K562 (cell line): Measurements from ENCODE around the gene THSD8. TPM values are rescaled to one million over a fixed set of nuclear protein-coding genes. Genes with fewer than 3 reads are reported as not detected.

Experiments used
- ARID2 ChIP-seq: fragments of 450-650 bp; IDR thresholded peaks from 2 replicates; pipeline ENCODE4 v1.6.1; 2017; ENCODE audit warnings: antibody characterized with exemption, mild to moderate bottlenecking
- BDP1 ChIP-seq: IDR thresholded peaks from 3 replicates; pipeline ENCODE4 v1.6.1; 2011; ENCODE audit not compliant: insufficient read length, insufficient read depth
- HNRNPK ChIP-seq: fragments of 200-400 bp; formaldehyde crosslinking; IDR thresholded peaks from one replicate; pipeline ENCODE4 v1.6.1; 2018; ENCODE audit warnings: mild to moderate bottlenecking, low read depth, low read length; ENCODE audit not compliant: poor library complexity, severe bottlenecking
- JUN ChIP-seq, 2 experiments: sonication (generic) in 1 of 2; formaldehyde crosslinking in 1 of 2; IDR thresholded peaks; 2 replicates each; pipeline versions ENCODE4 v1.6.1 to v1.8.0; 2012 to 2022; ENCODE audit warnings: borderline replicate concordance in 2 of 2, mild to moderate bottlenecking in 2 of 2, improper control_type of control experiment in 1 of 2, low read depth in 1 of 2, low read length in 1 of 2, missing genetic modification reagents in 1 of 2
- MBD1 ChIP-seq: fragments of 250-450 bp; sonication (Bioruptor Pico); IDR thresholded peaks from 2 replicates; pipeline ENCODE4 v1.8.0; 2022; ENCODE audit warnings: inconsistent platforms
- MED1 ChIP-seq: sonication (generic); formaldehyde crosslinking; IDR thresholded peaks from 2 replicates; pipeline ENCODE4 v1.8.1; 2023; ENCODE audit warnings: missing genetic modification reagents, borderline replicate concordance
- NCOA6 ChIP-seq: fragments of 450-650 bp; IDR thresholded peaks from 2 replicates; pipeline ENCODE4 v1.6.1; 2017; ENCODE audit warnings: mild to moderate bottlenecking
- NR2C2 ChIP-seq, 2 experiments: fragments of 200-800 bp in 1 of 2; sonication (Bioruptor generic) in 1 of 2; sonication (generic) in 1 of 2; formaldehyde crosslinking in 1 of 2; IDR thresholded peaks; 2 replicates each; pipeline versions ENCODE4 v1.6.1 to v1.8.0; 2016 to 2022; ENCODE audit warnings: mild to moderate bottlenecking in 1 of 2, missing compliant biosample characterization in 1 of 2, missing genetic modification characterization in 1 of 2, missing genetic modification reagents in 1 of 2
- NR3C1 ChIP-seq: sonication (generic); formaldehyde crosslinking; IDR thresholded peaks from 2 replicates; pipeline ENCODE4 v1.8.1; 2022; ENCODE audit warnings: missing genetic modification reagents
- PPARD ChIP-seq: fragments of 250-450 bp; sonication (Bioruptor Pico); IDR thresholded peaks from 2 replicates; pipeline ENCODE4 v1.8.0; 2022; ENCODE audit warnings: inconsistent platforms, mild to moderate bottlenecking, moderate library complexity
- RBFOX2 ChIP-seq: fragments of 200-400 bp; formaldehyde crosslinking; IDR thresholded peaks from 2 replicates; pipeline ENCODE4 v1.6.1; 2017; ENCODE audit warnings: low read depth, mild to moderate bottlenecking, low read length, moderate library complexity
- RFX5 ChIP-seq: IDR thresholded peaks from 2 replicates; pipeline ENCODE4 v1.6.1; 2011; ENCODE audit warnings: low read depth, mild to moderate bottlenecking, improper control_type of control experiment, low read length
- RNF219 ChIP-seq: fragments of 250-450 bp; sonication (Bioruptor Pico); IDR thresholded peaks from 2 replicates; pipeline ENCODE4 v1.5.0; 2022; ENCODE audit warnings: mild to moderate bottlenecking
- SAFB ChIP-seq: fragments of 200-400 bp; formaldehyde crosslinking; IDR thresholded peaks from 2 replicates; pipeline ENCODE4 v1.6.1; 2017; ENCODE audit warnings: low read depth, low read length, borderline replicate concordance
- SMARCE1 ChIP-seq: fragments of 450-650 bp; IDR thresholded peaks from 2 replicates; pipeline ENCODE4 v1.7.1; 2016; ENCODE audit warnings: mild to moderate bottlenecking
- SMC3 ChIP-seq: conservative IDR thresholded peaks from 2 replicates; pipeline ENCODE4 v1.6.1; 2011; ENCODE audit warnings: low read depth, low read length, improper control_type of control experiment; ENCODE audit not compliant: insufficient read depth
- STAT5A ChIP-seq: IDR thresholded peaks from 2 replicates; pipeline ENCODE4 v1.6.1; 2012; ENCODE audit warnings: low read length, inconsistent platforms, borderline replicate concordance
- TSHZ1 ChIP-seq: fragments of 250-450 bp; sonication (Bioruptor Pico); IDR thresholded peaks from 2 replicates; pipeline ENCODE4 v1.4.0; 2020; ENCODE audit warnings: mild to moderate bottlenecking, moderate library complexity
- XRCC3 ChIP-seq: fragments of 450-650 bp; IDR thresholded peaks from 2 replicates; pipeline ENCODE4 v1.6.1; 2017; ENCODE audit warnings: mild to moderate bottlenecking, moderate library complexity
- ZFX ChIP-seq: sonication (generic); formaldehyde crosslinking; IDR thresholded peaks from 2 replicates; pipeline ENCODE4 v1.8.0; 2022; ENCODE audit warnings: mild to moderate bottlenecking, missing genetic modification reagents, moderate library complexity
- polyA plus RNA-seq, 8 experiments: library from polyadenylated mRNA; depleted of rRNA in 4 of 8; stranded (reverse) in 5 of 8; unstranded in 3 of 8; fragments of >200 nt; fragmentation: Nextera tagmentation in 2 of 8; fragmentation: Illumina TruSeq in 1 of 8; extraction: Ambion mirVana in 2 of 8; extraction: Trizol in 1 of 8; gene quantifications; 2 replicates each; pipeline versions ENCODE4 v1.2.1 to v1.2.3, GENCODE V29; 2011 to 2014; ENCODE audit warnings: inconsistent platforms in 1 of 8, missing spikeins in 1 of 8
- total RNA-seq, 7 experiments: library from RNA; depleted of rRNA in 6 of 7; stranded (reverse); fragments of >200 nt in 6 of 7; fragmentation: Illumina TruSeq in 2 of 7; extraction: Trizol in 2 of 7; gene quantifications; 2 replicates each; pipeline versions ENCODE4 v1.2.1 to v1.2.3, GENCODE V29; 2011 to 2021; ENCODE audit warnings: low replicate concordance in 1 of 7

Gene THSD8
- total and polyA plus RNA-seq, 9 of the 15 experiments (the other 6 are each of a cell fraction or from before 2014, with no cell fraction given), result 8.4 to 42.4 (median 19.9) TPM; not detected in 2

- no peak; the same call in 1 of the 2 replicates for TF ChIP-seq NR2C2 (CRISPR knock-in tag; IDR thresholded peaks at IDR 0.05)
- TF ChIP-seq NR2C2 (tag; IDR thresholded peaks at IDR 0.05), result peak; percentile 83
- TF ChIP-seq RBFOX2, result peak; percentile 83
- peak; percentile 92 for TF ChIP-seq NCOA6
- TF ChIP-seq MBD1 (CRISPR knock-in tag), result no peak
- TF ChIP-seq RNF219 (CRISPR knock-in tag), result no peak
- no peak for TF ChIP-seq SMC3
- TF ChIP-seq XRCC3, result no peak
- peak; percentile 100 for TF ChIP-seq SAFB
- TF ChIP-seq RFX5, result no peak
- TF ChIP-seq SMARCE1, result peak; percentile 39; the same call in 1 of the 2 replicates
- no peak for TF ChIP-seq TSHZ1 (CRISPR knock-in tag)
- peak; percentile 53; the same call in 1 of the 2 replicates for TF ChIP-seq MED1 (CRISPR knock-in tag)
- no peak for TF ChIP-seq ARID2
- no peak for TF ChIP-seq BDP1
- TF ChIP-seq PPARD (CRISPR knock-in tag), result no peak
- no peak for TF ChIP-seq HNRNPK
- peak; percentile 32; the same call in 1 of the 2 replicates for TF ChIP-seq NR3C1
- peak; percentile 53 for TF ChIP-seq ZFX (CRISPR knock-in tag)
- TF ChIP-seq JUN (IDR thresholded peaks at IDR 0.05; ENCODE audit: borderline replicate concordance, low read depth, low read length), result peak; percentile 44; the same call in 1 of the 2 replicates
- no peak for TF ChIP-seq JUN (CRISPR knock-in tag; IDR thresholded peaks at IDR 0.05; ENCODE audit: borderline replicate concordance)
- TF ChIP-seq STAT5A, result no peak
These were observed 19.2 kb upstream of the THSD8 start (continued) for GRCh38 chr19:12782424-12783290.
